WTC11 (cell line): ENCODE measurements around the gene LINC01488. TPM values are rescaled to one million over a fixed set of nuclear protein-coding genes. Genes with fewer than 3 reads are reported as not detected.

Experiments
- ATAC-seq: fragments of 200-7000 bp; cut with Tn5 transposase; 2 replicates; pipeline ENCODE4 v1.10.0; 2021; ENCODE audit warnings: mild to moderate bottlenecking, moderate library complexity
- CTCF ChIA-PET: fragments of 300-600 bp; sonication (Branson Sonifier 250); formaldehyde crosslinking; loops from one replicate; lab custom pipeline; 2021; ENCODE audit warnings: antibody characterized with exemption; lab: Charles Lee
- POLR2A ChIA-PET: fragments of 350-600 bp; sonication (Branson Sonifier 250); formaldehyde crosslinking; loops from one replicate; lab custom pipeline; 2021; ENCODE audit warnings: antibody characterized with exemption; lab: Charles Lee
- DNase-seq: peaks from one replicate; pipeline ENCODE4 v3.0.0; 2021; ENCODE audit warnings: low spot score
- H3K27ac Mint-ChIP-seq: 2 replicates; pipeline ENCODE4 v1.8.0; 2021; ENCODE audit warnings: mixed read lengths
- H3K27me3 Mint-ChIP-seq: 2 replicates; pipeline ENCODE4 v1.8.0; 2021; ENCODE audit warnings: low read depth, mild to moderate bottlenecking, moderate library complexity, mixed read lengths
- H3K36me3 Mint-ChIP-seq: 2 replicates; pipeline ENCODE4 v1.8.0; 2021; ENCODE audit warnings: mixed read lengths
- H3K4me1 Mint-ChIP-seq: 2 replicates; pipeline ENCODE4 v1.8.0; 2022; ENCODE audit warnings: mixed read lengths
- H3K4me3 Mint-ChIP-seq: 2 replicates; pipeline ENCODE4 v1.8.0; 2021; ENCODE audit warnings: mild to moderate bottlenecking, moderate library complexity, mixed read lengths
- H3K9me3 Mint-ChIP-seq: 2 replicates; pipeline ENCODE4 v1.8.0; 2021; ENCODE audit warnings: mixed read lengths
- CREM ChIP-seq: sonication (generic); formaldehyde crosslinking; IDR thresholded peaks from 2 replicates; pipeline ENCODE4 v1.8.1; 2022; ENCODE audit warnings: mild to moderate bottlenecking, missing genetic modification reagents, moderate library complexity
- CTCF ChIP-seq: fragments of 200-600 bp; IDR thresholded peaks from 2 replicates; pipeline ENCODE4 v1.8.0; 2022; ENCODE audit warnings: antibody characterized with exemption
- E2F5 ChIP-seq: sonication (generic); formaldehyde crosslinking; IDR thresholded peaks from 2 replicates; pipeline ENCODE4 v1.8.1; 2022; ENCODE audit warnings: mild to moderate bottlenecking, moderate library complexity, missing genetic modification reagents
- FOXK1 ChIP-seq: sonication (generic); formaldehyde crosslinking; IDR thresholded peaks from 2 replicates; pipeline ENCODE4 v1.8.0; 2022; ENCODE audit warnings: mild to moderate bottlenecking, moderate library complexity, missing genetic modification reagents
- FOXP1 ChIP-seq: sonication (generic); formaldehyde crosslinking; IDR thresholded peaks from 2 replicates; pipeline ENCODE4 v1.8.0; 2022; ENCODE audit warnings: missing genetic modification reagents, mild to moderate bottlenecking, moderate library complexity, borderline replicate concordance
- FOXP4 ChIP-seq: sonication (generic); formaldehyde crosslinking; IDR thresholded peaks from 2 replicates; pipeline ENCODE4 v1.8.0; 2022; ENCODE audit warnings: mild to moderate bottlenecking, missing genetic modification reagents
- IRF1 ChIP-seq: sonication (generic); formaldehyde crosslinking; IDR thresholded peaks from 2 replicates; pipeline ENCODE4 v1.8.0; 2023; ENCODE audit warnings: missing genetic modification reagents
- JAZF1 ChIP-seq: fragments of 250-450 bp; sonication (Bioruptor Pico); IDR thresholded peaks from 2 replicates; pipeline ENCODE4 v1.9.0; 2021; ENCODE audit warnings: moderate library complexity, mild to moderate bottlenecking, inconsistent platforms
- NR1H2 ChIP-seq: sonication (generic); formaldehyde crosslinking; IDR thresholded peaks from 2 replicates; pipeline ENCODE4 v1.9.0; 2021; ENCODE audit warnings: mild to moderate bottlenecking, moderate library complexity, missing genetic modification reagents
- SMAD3 ChIP-seq: sonication (generic); formaldehyde crosslinking; IDR thresholded peaks from 2 replicates; pipeline ENCODE4 v1.8.0; 2022; ENCODE audit warnings: missing genetic modification reagents, mild to moderate bottlenecking, borderline replicate concordance
- USF1 ChIP-seq: sonication (generic); formaldehyde crosslinking; IDR thresholded peaks from 2 replicates; pipeline ENCODE4 v1.8.0; 2022; ENCODE audit warnings: mild to moderate bottlenecking, missing genetic modification reagents
- ZBTB43 ChIP-seq: sonication (generic); formaldehyde crosslinking; IDR thresholded peaks from 2 replicates; pipeline ENCODE4 v1.8.1; 2023; ENCODE audit warnings: mild to moderate bottlenecking, missing genetic modification reagents
- ZNF219 ChIP-seq: sonication (generic); formaldehyde crosslinking; IDR thresholded peaks from 2 replicates; pipeline ENCODE4 v1.8.0; 2023; ENCODE audit warnings: missing genetic modification reagents, mild to moderate bottlenecking, borderline replicate concordance
- ZNF671 ChIP-seq: fragments of 250-450 bp; sonication (Bioruptor Pico); IDR thresholded peaks from 2 replicates; pipeline ENCODE4 v1.8.0; 2021; ENCODE audit warnings: mild to moderate bottlenecking
- total RNA-seq: library from RNA; stranded (reverse); gene quantifications from 3 replicates; pipeline ENCODE4 v1.2.3, GENCODE V29; 2021

Gene LINC01488
- total RNA-seq, 1 experiment from 2014 or later, result not detected

GRCh38 chr11:69450857-69451220 lies 30.6 kb upstream of the LINC01488 start:
- no peak for DNase-seq
- ATAC-seq, result no peak
- no peaks in the 10 kb centered on the region for H3K27me3 Mint-ChIP-seq
- TF ChIP-seq ZBTB43 (CRISPR knock-in tag), result no peak
- TF ChIP-seq FOXP1 (CRISPR knock-in tag), result no peak
- TF ChIP-seq SMAD3 (CRISPR knock-in tag), result no peak
- no peak for TF ChIP-seq E2F5 (CRISPR knock-in tag)
- TF ChIP-seq ZNF219 (CRISPR knock-in tag), result no peak
- no peak for TF ChIP-seq USF1 (CRISPR knock-in tag)
- TF ChIP-seq CTCF, result no peak
- no peak for TF ChIP-seq FOXP4 (CRISPR knock-in tag)
- no peak for TF ChIP-seq NR1H2 (CRISPR knock-in tag)
- TF ChIP-seq, all 79 proteins: peak for 0
- H3K4me1 Mint-ChIP-seq, result peaks cover 23% of the 10 kb centered on the region
- H3K9me3 Mint-ChIP-seq, result peaks cover 6% of the 10 kb centered on the region
- ChIA-PET CTCF (no interaction called here), POLR2A (interaction anchor here (0.6 kb wide), 1 partner anchor 122 kb away, joined by 3 read pairs; no protein-coding TSS in a partner anchor)
- H3K4me3 Mint-ChIP-seq, result no peak overlapping the region
- H3K27ac Mint-ChIP-seq, result peak overlapping the region; percentile 34; the same call in 1 of the 2 replicates
- H3K36me3 Mint-ChIP-seq, result no peaks in the 10 kb centered on the region

- no peak for TF ChIP-seq SMAD3 (CRISPR knock-in tag)
- no peak for TF ChIP-seq ZNF671 (CRISPR knock-in tag)
- no peak for TF ChIP-seq JAZF1 (CRISPR knock-in tag)
- TF ChIP-seq IRF1 (CRISPR knock-in tag), result no peak
- no peak for TF ChIP-seq FOXK1
- no peak for TF ChIP-seq CREM (CRISPR knock-in tag)
- Mint-ChIP-seq H3K27ac (no peak overlapping the region), H3K36me3 (no peaks in the 10 kb centered on the region), H3K27me3 (no peaks in the 10 kb centered on the region), H3K4me1 (peaks cover 23% of the 10 kb centered on the region), H3K9me3 (peaks cover 6% of the 10 kb centered on the region), H3K4me3 (no peak overlapping the region)
- POLR2A ChIA-PET, result no interaction called here
- CTCF ChIA-PET, result no interaction called here
- ATAC-seq (no peak), DNase-seq (no peak)
Measured at GRCh38 chr11:69451289-69451688, 30.2 kb upstream of the LINC01488 start.
